GM21619 (cell line): ENCODE measurements around the gene PATL1.
A peak's percentile ranks its signal among the peaks of the same experiment; 100 is the strongest.

Experiments used
- ATAC-seq: cut with Tn5 transposase; IDR thresholded peaks from one replicate; pipeline ENCODE4 v1.9.1; 2021; ENCODE audit not compliant: unreplicated experiment

PATL1 gene

GRCh38 chr11:59615637-59616395 lies 53.0 kb downstream of the PATL1 start, which contains the start of gene OSBP:
OSBP (minus strand) TSS chr11:59615774; CDS start chr11:59615664, 110 bp downstream.
- peak; percentile 83 for ATAC-seq

- ATAC-seq: peak; percentile 12
Observed at GRCh38 chr11:59615120-59615636, 53.7 kb downstream of the PATL1 start.

- ATAC-seq: no peak
Observed at GRCh38 chr11:59614277-59615119, 54.3 kb downstream of the PATL1 start.

- no peak for ATAC-seq
Observed at GRCh38 chr11:59611570-59612565, 57.0 kb downstream of the PATL1 start.

- ATAC-seq: no peak
Observed at GRCh38 chr11:59610289-59610688, 58.5 kb downstream of the PATL1 start.

- ATAC-seq: no peak
Observed at GRCh38 chr11:59607703-59608454, 61.0 kb downstream of the PATL1 start.

GRCh38 chr11:59602432-59602831 lies 66.4 kb downstream of the PATL1 start:
- ATAC-seq: no peak

- ATAC-seq: no peak
Observed at GRCh38 chr11:59601788-59602187, 67.0 kb downstream of the PATL1 start.

- no peak for ATAC-seq
Observed at GRCh38 chr11:59600636-59601035, 68.2 kb downstream of the PATL1 start.

GRCh38 chr11:59600234-59600633 lies 68.6 kb downstream of the PATL1 start:
- ATAC-seq: no peak

GRCh38 chr11:59598961-59599360 lies 69.9 kb downstream of the PATL1 start:
- ATAC-seq: no peak
